Right lung (tissue), 5 donors: Measurements from ENCODE around the gene SBNO2. TPM values are rescaled to one million over a fixed set of nuclear protein-coding genes. Genes with fewer than 3 reads are reported as not detected.
A peak's percentile ranks its signal among the peaks of the same experiment; 100 is the strongest.

Experiments used
- DNase-seq, 2 donors: peaks; one replicate each; pipeline ENCODE4 v3.0.0-alpha.2; 2013
- polyA plus RNA-seq, 5 donors: library from polyadenylated mRNA; unstranded; fragments of 120-200 nt; gene quantifications; one replicate each; pipeline versions ENCODE4 v1.2.1 to v1.2.3, GENCODE V29; 2013; ENCODE audit warnings: inconsistent platforms in 1 of 5, low replicate concordance in 1 of 5; ENCODE audit not compliant: insufficient read length in 5 of 5, insufficient read depth in 1 of 5

Gene SBNO2
- polyA plus RNA-seq, 5 donors = 16.7 to 26.3 (median 17.9) TPM

GRCh38 chr19:1076046-1076386, 98.1 kb downstream of the SBNO2 start:
- DNase-seq = no peak

- peak in 1 of 2 donors; percentile 35 for DNase-seq
Observed at GRCh38 chr19:1074544-1075283, 99.4 kb downstream of the SBNO2 start.

GRCh38 chr19:1073956-1074517, 100.0 kb downstream of the SBNO2 start:
- no peak for DNase-seq

GRCh38 chr19:1073063-1073955, 100.8 kb downstream of the SBNO2 start:
- DNase-seq = no peak

- no peak for DNase-seq
Observed at GRCh38 chr19:1072371-1073015, 101.6 kb downstream of the SBNO2 start.

GRCh38 chr19:1070931-1071791, 102.9 kb downstream of the SBNO2 start:
- DNase-seq = no peak

GRCh38 chr19:1070576-1070930, 103.5 kb downstream of the SBNO2 start:
- no peak for DNase-seq

GRCh38 chr19:1069009-1069779, 104.9 kb downstream of the SBNO2 start:
- no peak for DNase-seq

- DNase-seq = no peak
Observed at GRCh38 chr19:1068009-1069001, 105.8 kb downstream of the SBNO2 start.

GRCh38 chr19:1067341-1067957, 106.6 kb downstream of the SBNO2 start:
- no peak for DNase-seq

GRCh38 chr19:1066748-1067340, 107.2 kb downstream of the SBNO2 start, which contains the start of gene ARHGAP45:
TSS of gene ARHGAP45 (plus strand) at chr19:1067167. CDS start at chr19:1067406, 239 bp downstream.
- DNase-seq = no peak

GRCh38 chr19:1066251-1066747, 107.8 kb downstream of the SBNO2 start:
- DNase-seq = no peak

- no peak for DNase-seq
Observed at GRCh38 chr19:1065606-1066109, 108.4 kb downstream of the SBNO2 start.

- DNase-seq = peak in 1 of 2 donors; percentile 62
Observed at GRCh38 chr19:1064661-1065605, 109.1 kb downstream of the SBNO2 start.

GRCh38 chr19:1063909-1064660, 110.0 kb downstream of the SBNO2 start:
- DNase-seq = no peak
